Fibroblast of villous mesenchyme (primary cell): ENCODE data around the gene MFAP5. TPM values are rescaled to one million over a fixed set of nuclear protein-coding genes. Genes with fewer than 3 reads are reported as not detected.

Source experiments
- DNase-seq: peaks from one replicate; pipeline ENCODE4 v3.0.0-alpha.2; 2010; ENCODE audit warnings: low read depth
- H3K4me3 ChIP-seq: 2 replicates; pipeline ENCODE4 v1.5.1; 2011; ENCODE audit warnings: low read depth, mild to moderate bottlenecking, low read length
- total RNA-seq: library from RNA; depleted of rRNA; stranded (reverse); fragments of >200 nt; gene quantifications from 2 replicates; pipeline ENCODE4 v1.2.3, GENCODE V29; 2012
- TF ChIP-seq, protein P1 (sequence below): IDR thresholded peaks from 2 replicates; pipeline ENCODE4 v1.5.1; 2012; ENCODE audit warnings: low read depth, mild to moderate bottlenecking, low read length; ENCODE audit not compliant: insufficient read depth

MFAP5 gene
- total RNA-seq, 1 donor = 0.86 TPM

DNA sequence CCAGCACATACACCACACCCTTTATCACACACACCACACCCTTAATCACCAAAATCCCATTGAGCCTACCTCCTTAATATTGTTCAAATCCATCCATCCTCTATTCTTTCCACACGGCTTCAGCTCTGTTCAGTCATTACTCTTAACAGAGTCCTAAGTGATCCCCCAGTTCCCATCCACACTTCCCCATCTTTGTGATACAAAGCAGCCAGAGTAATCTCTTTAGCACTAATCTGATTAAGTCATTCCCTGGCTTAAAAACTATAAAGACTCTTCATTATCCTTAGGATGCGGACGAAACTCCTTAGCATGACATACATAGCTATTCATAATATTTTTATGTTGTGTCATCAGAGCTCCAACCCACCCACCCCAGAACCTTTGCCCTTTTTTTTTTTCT is 14.7 kb upstream of the MFAP5 start:
- TF ChIP-seq, protein P1, sequence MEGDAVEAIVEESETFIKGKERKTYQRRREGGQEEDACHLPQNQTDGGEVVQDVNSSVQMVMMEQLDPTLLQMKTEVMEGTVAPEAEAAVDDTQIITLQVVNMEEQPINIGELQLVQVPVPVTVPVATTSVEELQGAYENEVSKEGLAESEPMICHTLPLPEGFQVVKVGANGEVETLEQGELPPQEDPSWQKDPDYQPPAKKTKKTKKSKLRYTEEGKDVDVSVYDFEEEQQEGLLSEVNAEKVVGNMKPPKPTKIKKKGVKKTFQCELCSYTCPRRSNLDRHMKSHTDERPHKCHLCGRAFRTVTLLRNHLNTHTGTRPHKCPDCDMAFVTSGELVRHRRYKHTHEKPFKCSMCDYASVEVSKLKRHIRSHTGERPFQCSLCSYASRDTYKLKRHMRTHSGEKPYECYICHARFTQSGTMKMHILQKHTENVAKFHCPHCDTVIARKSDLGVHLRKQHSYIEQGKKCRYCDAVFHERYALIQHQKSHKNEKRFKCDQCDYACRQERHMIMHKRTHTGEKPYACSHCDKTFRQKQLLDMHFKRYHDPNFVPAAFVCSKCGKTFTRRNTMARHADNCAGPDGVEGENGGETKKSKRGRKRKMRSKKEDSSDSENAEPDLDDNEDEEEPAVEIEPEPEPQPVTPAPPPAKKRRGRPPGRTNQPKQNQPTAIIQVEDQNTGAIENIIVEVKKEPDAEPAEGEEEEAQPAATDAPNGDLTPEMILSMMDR = no peak
- no peak for DNase-seq
- H3K4me3 ChIP-seq = no peak overlapping the region

DNA sequence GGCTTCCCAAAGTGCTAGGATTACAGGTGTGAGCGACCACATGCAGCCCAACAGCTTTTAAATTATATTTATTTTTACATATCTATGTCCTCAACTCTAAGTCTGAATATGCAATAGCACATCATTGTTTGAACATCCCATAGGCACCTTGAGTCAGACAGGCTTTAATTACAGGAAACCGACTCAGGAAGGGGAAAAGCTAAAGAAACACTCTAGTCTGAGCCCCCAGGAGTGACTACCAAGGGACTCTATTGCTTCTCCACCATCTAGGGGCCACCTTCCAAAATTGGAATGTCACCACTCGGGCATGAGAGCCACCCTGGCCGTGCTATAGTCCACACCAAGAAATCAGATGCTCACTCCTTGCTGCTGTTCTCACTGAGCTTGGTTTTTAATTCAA is 14.0 kb upstream of the MFAP5 start:
- TF ChIP-seq, protein P1 = no peak
- H3K4me3 ChIP-seq = no peak overlapping the region
- no peak for DNase-seq

DNA sequence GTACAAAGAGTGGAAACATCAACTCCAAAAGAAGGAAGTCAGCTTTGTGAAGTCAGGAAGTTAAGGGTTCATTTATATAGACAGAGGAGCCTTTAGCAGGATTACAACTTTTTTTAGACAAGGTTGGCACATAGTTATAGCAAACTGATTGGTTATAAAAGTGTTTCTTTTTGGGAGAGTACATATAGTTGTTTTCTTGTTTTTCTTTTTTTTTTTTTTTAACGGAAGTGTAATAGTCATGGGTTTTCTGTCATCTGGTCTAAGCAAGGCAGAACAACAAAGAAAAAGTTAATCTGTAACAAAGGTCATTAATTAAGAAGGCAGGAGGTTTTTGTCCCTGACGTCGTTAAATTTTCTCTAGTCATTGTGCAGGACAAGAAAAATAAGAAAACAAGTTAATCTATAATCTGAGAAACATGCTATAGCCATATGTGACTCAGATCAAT is 13.0 kb upstream of the MFAP5 start:
- H3K4me3 ChIP-seq = no peak overlapping the region
- TF ChIP-seq, protein P1 = no peak
- no peak for DNase-seq

DNA sequence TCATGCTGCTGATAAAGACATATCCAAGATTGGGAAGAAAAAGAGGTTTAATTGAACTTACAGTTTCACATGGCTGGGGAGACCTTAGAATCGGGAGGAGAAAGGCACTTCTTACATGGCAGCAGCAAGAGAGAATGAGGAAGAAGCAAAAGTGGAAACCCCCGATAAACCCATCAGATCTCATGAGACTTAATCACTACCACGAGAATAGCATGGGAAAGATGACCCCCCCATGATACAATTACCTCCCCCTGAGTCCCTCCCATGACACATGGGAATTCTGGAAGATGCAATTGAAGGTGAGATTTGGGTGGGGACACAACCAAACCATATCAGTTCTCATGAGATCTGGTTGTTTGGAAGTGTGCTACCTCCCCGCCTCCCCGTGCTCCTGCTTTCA is 9.8 kb upstream of the MFAP5 start:
- no peak for DNase-seq
- H3K4me3 ChIP-seq = no peak overlapping the region
- TF ChIP-seq, protein P1 = no peak

DNA sequence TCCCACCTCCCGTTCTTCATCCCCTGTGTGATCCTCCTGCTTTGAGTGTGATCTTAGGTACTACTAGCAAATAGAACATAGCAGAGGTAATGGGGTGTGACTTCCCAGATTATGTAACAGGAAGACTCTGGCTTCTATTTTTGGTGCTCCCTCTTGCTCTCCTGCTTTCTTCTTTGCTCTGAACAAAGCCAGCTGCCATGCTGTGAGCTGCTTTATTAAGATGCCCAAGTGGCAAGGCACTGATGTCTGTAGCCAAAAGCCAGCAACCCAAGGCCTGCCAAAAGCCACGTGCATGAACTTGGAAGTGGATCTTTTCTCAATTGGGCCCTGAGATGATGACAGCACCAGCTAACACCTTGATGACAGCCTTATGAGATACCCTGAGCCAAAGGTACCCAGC is 5.8 kb upstream of the MFAP5 start:
- TF ChIP-seq, protein P1 = no peak
- H3K4me3 ChIP-seq = no peak overlapping the region
- DNase-seq = no peak

DNA sequence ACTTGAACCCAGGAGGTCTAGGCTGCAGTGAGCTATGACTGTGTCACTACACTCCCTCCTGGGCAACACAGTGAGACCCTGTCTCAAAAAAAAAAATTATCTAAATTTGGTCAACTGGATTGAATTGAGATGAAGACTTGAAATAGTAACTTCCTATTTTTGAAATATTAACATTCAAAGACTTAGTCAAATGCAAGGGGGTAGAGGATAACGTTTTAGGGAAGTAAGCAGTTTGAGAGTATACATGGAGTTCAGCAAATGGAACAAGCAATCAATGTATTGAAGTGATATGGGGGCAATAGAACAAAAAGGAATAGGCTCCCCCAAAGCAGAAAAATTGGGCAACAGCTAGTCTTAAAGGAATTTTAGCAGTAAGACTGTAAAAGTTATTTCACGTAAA is 4.6 kb upstream of the MFAP5 start:
- no peak for DNase-seq
- no peak overlapping the region for H3K4me3 ChIP-seq
- TF ChIP-seq, protein P1 = no peak

DNA sequence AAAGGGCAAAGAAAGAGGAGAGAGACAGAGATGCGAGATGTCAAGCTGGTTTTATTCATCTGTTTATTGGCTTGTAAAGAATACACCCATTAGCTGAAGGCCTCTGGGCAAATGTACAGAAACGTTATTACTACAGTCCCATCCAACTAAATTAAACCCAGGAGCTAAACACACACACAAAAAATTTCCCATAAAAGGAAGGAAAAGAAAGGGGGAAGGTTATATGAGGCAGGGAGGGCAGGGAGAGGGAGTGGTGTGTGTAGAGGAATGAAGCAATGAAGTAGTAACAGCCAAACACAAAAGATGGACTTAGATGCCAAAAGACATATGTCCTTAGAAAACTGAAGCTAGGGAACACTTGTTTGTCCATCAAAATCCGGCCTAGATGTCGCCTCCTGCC is 3.1 kb upstream of the MFAP5 start:
- DNase-seq = no peak
- TF ChIP-seq, protein P1 = no peak
- H3K4me3 ChIP-seq = no peak overlapping the region
